NT2/D1 (cell line): Measurements from ENCODE around the gene YBX3.

Experiments used
- SUZ12 ChIP-seq: IDR thresholded peaks from 2 replicates; pipeline ENCODE4 v1.6.1; 2011; ENCODE audit not compliant: insufficient read length, insufficient read depth; ENCODE audit errors: extremely low read depth
- YY1 ChIP-seq: IDR thresholded peaks from 2 replicates; pipeline ENCODE4 v1.6.1; 2011; ENCODE audit not compliant: insufficient read length, insufficient read depth
- ZNF274 ChIP-seq: IDR thresholded peaks from 2 replicates; pipeline ENCODE4 v1.6.1; 2011; ENCODE audit warnings: mild to moderate bottlenecking, low read depth, low read length

- TF ChIP-seq YY1 (no peak), ZNF274 (no peak), SUZ12 (no peak)
Measured at GRCh38 chr12:10747730-10748129, 24.6 kb upstream of the YBX3 start.
